Endothelial cell of umbilical vein (primary cell): Measurements from ENCODE around the gene PCSK6. TPM values are rescaled to one million over a fixed set of nuclear protein-coding genes. Genes with fewer than 3 reads are reported as not detected.

Experiments
- BruUV-seq: library from RNA; stranded (reverse); fragments of 400-500 nt; replicated peaks from 2 replicates; lab custom pipeline; 2021; lab: Mats Ljungman, UMichigan
- CTCF ChIA-PET: fragments of 300-600, 350-600 bp; sonication (Branson Sonifier 250); formaldehyde crosslinking; loops from one replicate; lab custom pipeline; 2021; ENCODE audit warnings: antibody characterized with exemption, inconsistent platforms; lab: Charles Lee
- POLR2A ChIA-PET: fragments of 300-600, 350-600 bp; sonication (Branson Sonifier 250); formaldehyde crosslinking; loops from one replicate; lab custom pipeline; 2021; ENCODE audit warnings: antibody characterized with exemption, inconsistent platforms; lab: Charles Lee
- DNase-seq: peaks from one replicate; pipeline ENCODE4 v3.0.0-alpha.2; 2011; ENCODE audit warnings: low read depth, low spot score
- FAIRE-seq: peaks from 2 replicates; lab custom pipeline; 2011; peaks lifted over from hg19 to GRCh38; lab: Jason Lieb, UNC
- H2AFZ ChIP-seq: 2 replicates; pipeline ENCODE4 v1.6.0; 2012; ENCODE audit warnings: low read depth, low read length, control low read depth, inconsistent platforms
- H3K27ac ChIP-seq: 2 replicates; pipeline ENCODE4 v1.5.1; 2011; ENCODE audit warnings: low read depth, mild to moderate bottlenecking, control low read depth, low read length, moderate library complexity; ENCODE audit not compliant: insufficient read depth
- H3K27me3 ChIP-seq, 2 experiments: 2 replicates each; pipeline versions ENCODE4 v1.6.0 to v1.6.1; 2011; ENCODE audit warnings: low read length in 2 of 2, mixed read lengths in 1 of 2; ENCODE audit not compliant: control insufficient read depth in 2 of 2, insufficient read depth in 2 of 2
- H3K36me3 ChIP-seq, 2 experiments: 2 replicates in 1 of 2; 3 replicates in 1 of 2; pipeline ENCODE4 v1.5.1; 2011; ENCODE audit warnings: low read length in 2 of 2, mild to moderate bottlenecking in 1 of 2, moderate library complexity in 1 of 2; ENCODE audit not compliant: control insufficient read depth in 2 of 2, insufficient read depth in 2 of 2; ENCODE audit errors: extremely low read depth in 1 of 2
- H3K4me1 ChIP-seq: 3 replicates; pipeline ENCODE4 v1.5.1; 2011; ENCODE audit warnings: mild to moderate bottlenecking, low read length; ENCODE audit not compliant: control insufficient read depth, insufficient read depth; ENCODE audit errors: extremely low read depth
- H3K4me2 ChIP-seq: 2 replicates; pipeline ENCODE4 v1.6.1; 2011; ENCODE audit warnings: low read length, control low read depth, mixed read lengths; ENCODE audit not compliant: insufficient read depth
- H3K4me3 ChIP-seq, 3 experiments: fragments of 200-600 bp in 1 of 3; sonication (generic), shearing (Covaris generic) in 1 of 3; replicated peaks in 1 of 3; 2 replicates each; pipeline ENCODE4 v1.5.1; 2011 to 2016; ENCODE audit warnings: control low read depth in 3 of 3, low read length in 3 of 3, mild to moderate bottlenecking in 2 of 3, inconsistent platforms in 1 of 3, low read depth in 1 of 3, moderate library complexity in 1 of 3; ENCODE audit not compliant: insufficient read depth in 1 of 3
- H3K79me2 ChIP-seq: 2 replicates; pipeline ENCODE4 v1.6.0; 2012; ENCODE audit warnings: low read length, inconsistent platforms; ENCODE audit not compliant: control insufficient read depth, insufficient read depth
- H3K9ac ChIP-seq: replicated peaks from 2 replicates; pipeline ENCODE3; 2011; ENCODE audit warnings: low read length, control low read depth; ENCODE audit not compliant: insufficient read depth; ENCODE audit errors: extremely low read depth
- H3K9me1 ChIP-seq: replicated peaks from 3 replicates; pipeline ENCODE4 v1.6.0; 2011; ENCODE audit warnings: mild to moderate bottlenecking, low read length; ENCODE audit not compliant: control insufficient read depth, insufficient read depth; ENCODE audit errors: extremely low read depth
- H3K9me3 ChIP-seq: replicated peaks from 2 replicates; pipeline ENCODE4 v1.5.1; 2012; ENCODE audit warnings: low read length, inconsistent platforms; ENCODE audit not compliant: control insufficient read depth, insufficient read depth
- H4K20me1 ChIP-seq: replicated peaks from 2 replicates; pipeline ENCODE3; 2011; ENCODE audit warnings: mild to moderate bottlenecking, low read length; ENCODE audit not compliant: control insufficient read depth, insufficient read depth; ENCODE audit errors: extremely low read depth
- CTCF ChIP-seq, 2 donors: IDR thresholded peaks; 1 replicate in 1 of 2; 2 replicates in 1 of 2; pipeline ENCODE4 v1.5.1; 2011; ENCODE audit warnings: low read length in 2 of 2, mild to moderate bottlenecking in 2 of 2, moderate library complexity in 2 of 2, control low read depth in 1 of 2, inconsistent platforms in 1 of 2, low read depth in 1 of 2; ENCODE audit not compliant: insufficient read depth in 1 of 2; ENCODE audit errors: extremely low read depth in 1 of 2
- EZH2 ChIP-seq: IDR thresholded peaks from 2 replicates; pipeline ENCODE4 v1.6.1; 2012; ENCODE audit warnings: borderline replicate concordance, low read depth, mild to moderate bottlenecking, moderate library complexity, low read length, inconsistent platforms; ENCODE audit not compliant: severe bottlenecking
- FOS ChIP-seq: IDR thresholded peaks from 2 replicates; pipeline ENCODE4 v1.6.1; 2011; ENCODE audit warnings: mild to moderate bottlenecking, low read length, moderate library complexity, borderline replicate concordance; ENCODE audit not compliant: insufficient read depth
- GATA2 ChIP-seq: IDR thresholded peaks from 2 replicates; pipeline ENCODE4 v1.7.0; 2011; ENCODE audit warnings: low read depth, mild to moderate bottlenecking, moderate library complexity, mixed read lengths, low read length; ENCODE audit not compliant: insufficient read length, insufficient read depth
- JUN ChIP-seq: IDR thresholded peaks from 2 replicates; pipeline ENCODE4 v1.6.1; 2011; ENCODE audit warnings: borderline replicate concordance, low read depth; ENCODE audit not compliant: insufficient read length, insufficient read depth
- MAX ChIP-seq: IDR thresholded peaks from 2 replicates; pipeline ENCODE4 v1.6.1; 2011; ENCODE audit not compliant: insufficient read depth, insufficient read length
- MYC ChIP-seq: IDR thresholded peaks from one replicate; pipeline ENCODE4 v1.6.1; 2011; ENCODE audit warnings: mild to moderate bottlenecking, low read depth, low read length
- POLR2A ChIP-seq: IDR thresholded peaks from 2 replicates; pipeline ENCODE4 v1.6.1; 2012; ENCODE audit warnings: low read depth, mild to moderate bottlenecking, control low read depth, low read length
- POLR2AphosphoS5 ChIP-seq: IDR thresholded peaks from 2 replicates; pipeline ENCODE4 v1.6.1; 2012; ENCODE audit warnings: low read depth, mild to moderate bottlenecking, control low read depth, low read length, moderate library complexity; ENCODE audit not compliant: insufficient read depth
- dilution Hi-C: fragments of 300-500 bp; cut with MboI; formaldehyde crosslinking; loops from one replicate; pipeline ENCODE4 v1.15.0; 2019; ENCODE audit warnings: low sequenced_read_pairs; ENCODE audit not compliant: extremely low pct_ligation_motif_present
- intact Hi-C: fragments of 100-400 bp; cut with micrococcal nuclease; formaldehyde crosslinking; loops from one replicate; pipeline ENCODE4 v1.10.0; 2022
- polyA plus RNA-seq, 4 experiments: library from polyadenylated mRNA; depleted of rRNA in 3 of 4; stranded (reverse) in 3 of 4; unstranded in 1 of 4; fragments of >200 nt; gene quantifications; 2 replicates each; pipeline versions ENCODE4 v1.2.1 to v1.2.3, GENCODE V29; 2011 to 2012; ENCODE audit warnings: missing spikeins in 1 of 4
- total RNA-seq: library from RNA; stranded (reverse); gene quantifications from 2 replicates; pipeline ENCODE4 v1.2.3, GENCODE V29; 2021

The PCSK6 gene
- total and polyA plus RNA-seq, 2 donors (not counting 3 experiments of a cell fraction or from before 2014, with no cell fraction given): 0.18 to 0.69 TPM

- no peak overlapping the region for H3K4me2 ChIP-seq
- no peaks in the 10 kb centered on the region for H4K20me1 ChIP-seq
- H3K9me3 ChIP-seq: no peaks in the 10 kb centered on the region
- ChIA-PET POLR2A (no interaction called here), CTCF (no interaction called here)
- H3K79me2 ChIP-seq: no peaks in the 10 kb centered on the region
- no peaks in the 10 kb centered on the region for H3K9me1 ChIP-seq
- H3K4me3 ChIP-seq: no peak overlapping the region
- H3K9ac ChIP-seq: no peak overlapping the region
- TF ChIP-seq POLR2AphosphoS5 (no peak), EZH2 (no peak)
- no TSS peak for BruUV-seq
- DNase-seq: no peak
- intact Hi-C loops: no loop called here
- no peak for FAIRE-seq
- H3K36me3 ChIP-seq: no peaks in the 10 kb centered on the region
- H3K27me3 ChIP-seq: no peaks in the 10 kb centered on the region
- no peak overlapping the region for H2AFZ ChIP-seq
- dilution Hi-C loops: no loop called here
- no peaks in the 10 kb centered on the region for H3K4me1 ChIP-seq
- no peak overlapping the region for H3K27ac ChIP-seq
Observed at GRCh38 chr15:101411581-101411980, 77.9 kb downstream of the PCSK6 start.

GRCh38 chr15:101411085-101411484 is 78.4 kb downstream of the PCSK6 start:
- Histone ChIP-seq H3K4me3 (no peak overlapping the region), H3K4me2 (no peak overlapping the region), H3K4me1 (no peaks in the 10 kb centered on the region), H3K79me2 (no peaks in the 10 kb centered on the region), H2AFZ (no peak overlapping the region), H3K27me3 (no peaks in the 10 kb centered on the region), H3K27ac (no peak overlapping the region), H3K9ac (no peak overlapping the region), H3K36me3 (no peaks in the 10 kb centered on the region), H3K9me1 (no peaks in the 10 kb centered on the region), H3K9me3 (no peaks in the 10 kb centered on the region), H4K20me1 (no peaks in the 10 kb centered on the region)
- no peak for TF ChIP-seq CTCF (IDR thresholded peaks at IDR 0.05; ENCODE audit: extremely low read depth in 1 of 2, insufficient read depth in 1 of 2, low read depth in 1 of 2, low read length in 2 of 2)
- no peak for TF ChIP-seq MAX
- TF ChIP-seq EZH2: no peak
- no peak for TF ChIP-seq POLR2AphosphoS5
- no peak for TF ChIP-seq GATA2
- TF ChIP-seq MYC: no peak
- no peak for TF ChIP-seq FOS
- no peak for TF ChIP-seq JUN
- no peak for TF ChIP-seq POLR2A
- BruUV-seq: no TSS peak
- FAIRE-seq (no peak), DNase-seq (no peak)
- CTCF ChIA-PET: no interaction called here
- POLR2A ChIA-PET: no interaction called here
- dilution Hi-C loops (no loop called here), intact Hi-C loops (no loop called here)
